ENCODE measurements around the gene SLCO2B1.

- TF ChIP-seq POLR2A (IDR thresholded peaks at IDR 0.05) (no peak), CTCF (IDR thresholded peaks at IDR 0.05) (peak; percentile 80 to 89 (median 88))
These were observed 54.0 kb downstream of the SLCO2B1 start for GRCh38 chr11:75204685-75205563.

All from upper lobe of left lung (tissue), 4 donors.